HCT116 (cell line): Measurements from ENCODE around the gene OR11H6. TPM values are rescaled to one million over a fixed set of nuclear protein-coding genes. Genes with fewer than 3 reads are reported as not detected.

Experiments used
- ATAC-seq: fragments of 200-7000 bp; cut with Tn5 transposase; 2 replicates; pipeline ENCODE4 v1.9.1; 2020; ENCODE audit warnings: mild to moderate bottlenecking, moderate library complexity
- BruUV-seq: library from RNA; stranded (reverse); fragments of 400-500 nt; replicated peaks from 2 replicates; lab custom pipeline; 2021; lab: Mats Ljungman, UMichigan
- CTCF ChIA-PET: fragments of 300-600 bp; sonication (Branson Sonifier 250); formaldehyde crosslinking; loops from one replicate; lab custom pipeline; 2021; ENCODE audit warnings: antibody characterized with exemption; lab: Charles Lee
- POLR2A ChIA-PET: fragments of 300-600, 350-600 bp; sonication (Branson Sonifier 250); formaldehyde crosslinking; loops from one replicate; lab custom pipeline; 2021; ENCODE audit warnings: antibody characterized with exemption; lab: Charles Lee
- RAD21 ChIA-PET, 2 experiments: fragments of 300-600 bp; sonication (Branson Sonifier 250); formaldehyde crosslinking; loops; one replicate each; lab custom pipeline; 2023; ENCODE audit warnings: low total read pairs in 2 of 2; ENCODE audit not compliant: uncharacterized antibody in 2 of 2, unreplicated experiment in 2 of 2, low non-redundant PET in 1 of 2; lab: Charles Lee
- DNase-seq: peaks from one replicate; pipeline ENCODE4 v3.0.0-alpha.2; 2010; ENCODE audit warnings: low read depth, low spot score
- H2AFZ ChIP-seq: fragments of 200-600 bp; shearing (Covaris generic), sonication (generic); 2 replicates; pipeline ENCODE4 v1.6.1; 2017; ENCODE audit warnings: low read depth, mixed run types, mixed read lengths, antibody characterized with exemption, low read length; ENCODE audit not compliant: poor library complexity, severe bottlenecking
- H3K27ac ChIP-seq: 2 replicates; pipeline ENCODE4 v1.5.1; 2012; ENCODE audit warnings: low read depth, low read length
- H3K27me3 ChIP-seq: fragments of 200-600 bp; sonication (generic); 2 replicates; pipeline ENCODE4 v1.6.1; 2016; ENCODE audit warnings: mixed run types, low read length, mixed read lengths; ENCODE audit not compliant: insufficient read depth
- H3K36me3 ChIP-seq, 2 experiments: fragments of 200-500 bp in 1 of 2; fragments of 200-600 bp in 1 of 2; sonication (Bioruptor generic) in 1 of 2; sonication (generic) in 1 of 2; 2 replicates each; pipeline versions ENCODE4 v1.5.1 to v1.6.1; 2014 to 2016; ENCODE audit warnings: low read length in 2 of 2, inconsistent platforms in 1 of 2, mixed read lengths in 1 of 2, mixed run types in 1 of 2; ENCODE audit not compliant: insufficient read depth in 2 of 2, control insufficient read depth in 1 of 2
- H3K4me1 ChIP-seq, 2 experiments: fragments of 200-600 bp in 1 of 2; sonication (generic) in 1 of 2; 2 replicates each; pipeline versions ENCODE4 v1.5.1 to v1.6.1; 2012 to 2017; ENCODE audit warnings: low read length in 2 of 2, inconsistent platforms in 1 of 2, mild to moderate bottlenecking in 1 of 2, mixed read lengths in 1 of 2, mixed run types in 1 of 2, moderate library complexity in 1 of 2; ENCODE audit not compliant: insufficient read depth in 2 of 2, control insufficient read depth in 1 of 2
- H3K4me2 ChIP-seq: fragments of 200-600 bp; sonication (generic); 2 replicates; pipeline ENCODE4 v1.6.1; 2017; ENCODE audit warnings: mixed run types, low read length, mixed read lengths
- H3K4me3 ChIP-seq, 2 experiments: fragments of 200-600 bp in 1 of 2; sonication (generic) in 1 of 2; replicated peaks in 1 of 2; 2 replicates each; pipeline ENCODE4 v1.5.1; 2011 to 2016; ENCODE audit warnings: low read length in 2 of 2, control low read depth in 1 of 2, low read depth in 1 of 2, mild to moderate bottlenecking in 1 of 2, mixed read lengths in 1 of 2, mixed run types in 1 of 2
- H3K79me2 ChIP-seq: fragments of 200-600 bp; sonication (generic); 2 replicates; pipeline ENCODE4 v1.6.1; 2017; ENCODE audit warnings: mild to moderate bottlenecking, mixed run types, low read length, moderate library complexity, mixed read lengths; ENCODE audit not compliant: insufficient read depth
- H3K9ac ChIP-seq: fragments of 200-600 bp; sonication (generic); 2 replicates; pipeline ENCODE4 v1.6.1; 2016; ENCODE audit warnings: low read length, mixed read lengths
- H3K9me2 ChIP-seq: fragments of 200-600 bp; sonication (generic), shearing (Covaris generic); 2 replicates; pipeline ENCODE4 v1.6.1; 2017; ENCODE audit warnings: mixed run types, mild to moderate bottlenecking, moderate library complexity; ENCODE audit not compliant: insufficient read depth
- H3K9me3 ChIP-seq, 2 experiments: fragments of 200-500 bp in 1 of 2; fragments of 200-600 bp in 1 of 2; sonication (Bioruptor generic) in 1 of 2; sonication (generic) in 1 of 2; 2 replicates each; pipeline ENCODE4 v1.6.1; 2014 to 2017; ENCODE audit warnings: low read length in 2 of 2, mixed read lengths in 2 of 2, inconsistent platforms in 1 of 2, low read depth in 1 of 2, mild to moderate bottlenecking in 1 of 2, mixed run types in 1 of 2, moderate library complexity in 1 of 2; ENCODE audit not compliant: control insufficient read depth in 1 of 2, insufficient read depth in 1 of 2
- H4K20me1 ChIP-seq: fragments of 200-600 bp; sonication (generic), shearing (Covaris generic); 2 replicates; pipeline ENCODE4 v1.6.1; 2017; ENCODE audit warnings: mixed run types, mild to moderate bottlenecking, moderate library complexity; ENCODE audit not compliant: insufficient read depth
- CBX3 ChIP-seq: IDR thresholded peaks from 2 replicates; pipeline ENCODE4 v1.6.1; 2012; ENCODE audit warnings: low read depth
- CEBPB ChIP-seq: IDR thresholded peaks from 2 replicates; pipeline ENCODE4 v1.6.1; 2012; ENCODE audit warnings: low read depth
- EGR1 ChIP-seq: IDR thresholded peaks from 2 replicates; pipeline ENCODE4 v1.6.1; 2012; ENCODE audit warnings: low read depth
- EZH2 ChIP-seq: fragments of 200-600 bp; sonication (generic); IDR thresholded peaks from 2 replicates; pipeline ENCODE4 v1.6.1; 2017; ENCODE audit warnings: antibody characterized with exemption, mixed run types
- EZH2phosphoT487 ChIP-seq: fragments of 200-600 bp; IDR thresholded peaks from 2 replicates; pipeline ENCODE4 v1.6.1; 2018; ENCODE audit warnings: antibody characterized with exemption, borderline replicate concordance
- RAD21 ChIP-seq: IDR thresholded peaks from 2 replicates; pipeline ENCODE4 v1.6.1; 2012; ENCODE audit warnings: low read depth, mild to moderate bottlenecking
- SIN3A ChIP-seq: IDR thresholded peaks from 2 replicates; pipeline ENCODE4 v1.6.1; 2012; ENCODE audit warnings: low read depth
- TCF7L2 ChIP-seq: IDR thresholded peaks from 2 replicates; pipeline ENCODE4 v1.7.0; 2011; ENCODE audit warnings: borderline replicate concordance, inconsistent platforms; ENCODE audit not compliant: insufficient read depth, insufficient read length; ENCODE audit errors: extremely low read depth
- YY1 ChIP-seq: IDR thresholded peaks from 2 replicates; pipeline ENCODE4 v1.6.1; 2011; ENCODE audit warnings: low read length, low read depth, moderate library complexity, mild to moderate bottlenecking; ENCODE audit not compliant: insufficient replicate concordance; ENCODE audit errors: extremely low read depth
- ZFX ChIP-seq: fragments of 450-650 bp; IDR thresholded peaks from 2 replicates; pipeline ENCODE4 v1.6.1; 2017
- intact Hi-C: fragments of 100-400 bp; cut with micrococcal nuclease; formaldehyde crosslinking; loops from 2 replicates; pipeline ENCODE4 v1.10.0; 2022
- total RNA-seq: library from RNA; stranded (reverse); gene quantifications from one replicate; pipeline ENCODE4 v1.2.1, GENCODE V29; 2021; ENCODE audit not compliant: unreplicated experiment
- TF ChIP-seq, protein P1 (sequence below), 3 experiments: fragments of 200-600 bp in 1 of 3; sonication (generic) in 1 of 3; IDR thresholded peaks in 2 of 3; conservative IDR thresholded peaks in 1 of 3; 2 replicates each; pipeline ENCODE4 v1.5.1; 2012 to 2017; ENCODE audit warnings: low read depth in 2 of 3, low read length in 2 of 3, antibody characterized with exemption in 1 of 3, borderline replicate concordance in 1 of 3, control low read depth in 1 of 3, mild to moderate bottlenecking in 1 of 3, mixed read lengths in 1 of 3, mixed run types in 1 of 3, moderate library complexity in 1 of 3; ENCODE audit not compliant: insufficient read depth in 1 of 3
- TF ChIP-seq, protein P2 (sequence below): IDR thresholded peaks from 2 replicates; pipeline ENCODE4 v1.6.1; 2011; ENCODE audit warnings: mild to moderate bottlenecking, low read length, moderate library complexity; ENCODE audit not compliant: insufficient replicate concordance; ENCODE audit errors: extremely low read depth
- TF ChIP-seq, protein P3 (sequence below): IDR thresholded peaks from 2 replicates; pipeline ENCODE4 v1.6.1; 2012; ENCODE audit warnings: low read depth

OR11H6 gene
- total RNA-seq, 1 experiment from 2014 or later, result not detected

DNA sequence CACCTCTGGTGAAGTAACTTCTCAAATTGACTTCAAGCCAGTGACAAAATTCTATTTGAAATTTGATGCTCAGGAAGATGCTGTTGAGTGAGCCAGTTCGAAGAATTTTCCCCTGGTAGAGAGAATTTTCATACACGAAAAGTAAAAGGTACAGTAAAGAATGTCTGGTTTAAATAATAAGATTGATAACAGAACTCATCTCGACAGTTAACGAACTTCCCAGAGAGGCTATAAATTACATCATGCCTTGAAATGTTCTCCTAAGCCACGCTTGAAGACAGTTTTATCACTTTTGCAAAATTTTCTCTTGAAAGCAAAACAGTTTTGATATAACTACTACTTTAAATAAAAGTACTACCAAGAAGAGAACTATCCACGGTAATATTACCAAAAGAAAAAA lies 47.2 kb upstream of the OR11H6 start:
- TF ChIP-seq CEBPB (no peak), EZH2phosphoT487 (no peak), RAD21 (no peak)
- no peak overlapping the region for H2AFZ ChIP-seq
- no peaks in the 10 kb centered on the region for H3K9me2 ChIP-seq
- intact Hi-C loops, result no loop called here
- no TSS peak for BruUV-seq
- no peaks in the 10 kb centered on the region for H3K9me3 ChIP-seq
- no peak overlapping the region for H3K27ac ChIP-seq
- no peaks in the 10 kb centered on the region for H3K4me1 ChIP-seq
- H3K27me3 ChIP-seq, result no peaks in the 10 kb centered on the region
- ATAC-seq (no peak), DNase-seq (no peak)
- POLR2A ChIA-PET, result no interaction called here
- H3K4me3 ChIP-seq, result no peak overlapping the region
- CTCF ChIA-PET, result no interaction called here
- no peak overlapping the region for H3K9ac ChIP-seq
- no peaks in the 10 kb centered on the region for H3K36me3 ChIP-seq
- H4K20me1 ChIP-seq, result no peaks in the 10 kb centered on the region; the same call in 1 of the 2 replicates
- H3K4me2 ChIP-seq, result no peak overlapping the region
- RAD21 ChIA-PET, result no interaction called here
- H3K79me2 ChIP-seq, result no peaks in the 10 kb centered on the region

GRCh38 chr14:20177433-20177974 lies 46.0 kb upstream of the OR11H6 start:
- no TSS peak for BruUV-seq
- no peaks in the 10 kb centered on the region; the same call in 1 of the 2 replicates for H4K20me1 ChIP-seq
- no peaks in the 10 kb centered on the region for H3K36me3 ChIP-seq
- RAD21 ChIA-PET, result no interaction called here
- no peak overlapping the region for H3K27ac ChIP-seq
- no peaks in the 10 kb centered on the region for H3K79me2 ChIP-seq
- DNase-seq, result no peak
- ATAC-seq, result no peak
- H3K9me3 ChIP-seq, result no peaks in the 10 kb centered on the region
- POLR2A ChIA-PET, result no interaction called here
- no peak overlapping the region for H3K4me3 ChIP-seq
- no peaks in the 10 kb centered on the region for H3K4me1 ChIP-seq
- H3K27me3 ChIP-seq, result no peaks in the 10 kb centered on the region
- H3K4me2 ChIP-seq, result no peak overlapping the region
- H3K9ac ChIP-seq, result no peak overlapping the region
- no peaks in the 10 kb centered on the region for H3K9me2 ChIP-seq
- intact Hi-C loops, result no loop called here
- CTCF ChIA-PET, result no interaction called here
- no peak overlapping the region for H2AFZ ChIP-seq
- no peak for TF ChIP-seq SIN3A
- no peak for TF ChIP-seq EGR1
- no peak for TF ChIP-seq TCF7L2
- TF ChIP-seq, protein P1, sequence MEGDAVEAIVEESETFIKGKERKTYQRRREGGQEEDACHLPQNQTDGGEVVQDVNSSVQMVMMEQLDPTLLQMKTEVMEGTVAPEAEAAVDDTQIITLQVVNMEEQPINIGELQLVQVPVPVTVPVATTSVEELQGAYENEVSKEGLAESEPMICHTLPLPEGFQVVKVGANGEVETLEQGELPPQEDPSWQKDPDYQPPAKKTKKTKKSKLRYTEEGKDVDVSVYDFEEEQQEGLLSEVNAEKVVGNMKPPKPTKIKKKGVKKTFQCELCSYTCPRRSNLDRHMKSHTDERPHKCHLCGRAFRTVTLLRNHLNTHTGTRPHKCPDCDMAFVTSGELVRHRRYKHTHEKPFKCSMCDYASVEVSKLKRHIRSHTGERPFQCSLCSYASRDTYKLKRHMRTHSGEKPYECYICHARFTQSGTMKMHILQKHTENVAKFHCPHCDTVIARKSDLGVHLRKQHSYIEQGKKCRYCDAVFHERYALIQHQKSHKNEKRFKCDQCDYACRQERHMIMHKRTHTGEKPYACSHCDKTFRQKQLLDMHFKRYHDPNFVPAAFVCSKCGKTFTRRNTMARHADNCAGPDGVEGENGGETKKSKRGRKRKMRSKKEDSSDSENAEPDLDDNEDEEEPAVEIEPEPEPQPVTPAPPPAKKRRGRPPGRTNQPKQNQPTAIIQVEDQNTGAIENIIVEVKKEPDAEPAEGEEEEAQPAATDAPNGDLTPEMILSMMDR (IDR thresholded peaks at IDR 0.05 in 2 of 3, conservative IDR thresholded peaks at IDR 0.05 in 1 of 3; ENCODE audit: borderline replicate concordance in 1 of 3, insufficient read depth in 1 of 3, low read depth in 2 of 3, low read length in 2 of 3), result no peak
- no peak for TF ChIP-seq YY1
- no peak for TF ChIP-seq ZFX
- no peak for TF ChIP-seq EZH2
- TF ChIP-seq, protein P2, sequence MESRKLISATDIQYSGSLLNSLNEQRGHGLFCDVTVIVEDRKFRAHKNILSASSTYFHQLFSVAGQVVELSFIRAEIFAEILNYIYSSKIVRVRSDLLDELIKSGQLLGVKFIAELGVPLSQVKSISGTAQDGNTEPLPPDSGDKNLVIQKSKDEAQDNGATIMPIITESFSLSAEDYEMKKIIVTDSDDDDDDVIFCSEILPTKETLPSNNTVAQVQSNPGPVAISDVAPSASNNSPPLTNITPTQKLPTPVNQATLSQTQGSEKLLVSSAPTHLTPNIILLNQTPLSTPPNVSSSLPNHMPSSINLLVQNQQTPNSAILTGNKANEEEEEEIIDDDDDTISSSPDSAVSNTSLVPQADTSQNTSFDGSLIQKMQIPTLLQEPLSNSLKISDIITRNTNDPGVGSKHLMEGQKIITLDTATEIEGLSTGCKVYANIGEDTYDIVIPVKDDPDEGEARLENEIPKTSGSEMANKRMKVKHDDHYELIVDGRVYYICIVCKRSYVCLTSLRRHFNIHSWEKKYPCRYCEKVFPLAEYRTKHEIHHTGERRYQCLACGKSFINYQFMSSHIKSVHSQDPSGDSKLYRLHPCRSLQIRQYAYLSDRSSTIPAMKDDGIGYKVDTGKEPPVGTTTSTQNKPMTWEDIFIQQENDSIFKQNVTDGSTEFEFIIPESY, result no peak
- TF ChIP-seq, protein P3, sequence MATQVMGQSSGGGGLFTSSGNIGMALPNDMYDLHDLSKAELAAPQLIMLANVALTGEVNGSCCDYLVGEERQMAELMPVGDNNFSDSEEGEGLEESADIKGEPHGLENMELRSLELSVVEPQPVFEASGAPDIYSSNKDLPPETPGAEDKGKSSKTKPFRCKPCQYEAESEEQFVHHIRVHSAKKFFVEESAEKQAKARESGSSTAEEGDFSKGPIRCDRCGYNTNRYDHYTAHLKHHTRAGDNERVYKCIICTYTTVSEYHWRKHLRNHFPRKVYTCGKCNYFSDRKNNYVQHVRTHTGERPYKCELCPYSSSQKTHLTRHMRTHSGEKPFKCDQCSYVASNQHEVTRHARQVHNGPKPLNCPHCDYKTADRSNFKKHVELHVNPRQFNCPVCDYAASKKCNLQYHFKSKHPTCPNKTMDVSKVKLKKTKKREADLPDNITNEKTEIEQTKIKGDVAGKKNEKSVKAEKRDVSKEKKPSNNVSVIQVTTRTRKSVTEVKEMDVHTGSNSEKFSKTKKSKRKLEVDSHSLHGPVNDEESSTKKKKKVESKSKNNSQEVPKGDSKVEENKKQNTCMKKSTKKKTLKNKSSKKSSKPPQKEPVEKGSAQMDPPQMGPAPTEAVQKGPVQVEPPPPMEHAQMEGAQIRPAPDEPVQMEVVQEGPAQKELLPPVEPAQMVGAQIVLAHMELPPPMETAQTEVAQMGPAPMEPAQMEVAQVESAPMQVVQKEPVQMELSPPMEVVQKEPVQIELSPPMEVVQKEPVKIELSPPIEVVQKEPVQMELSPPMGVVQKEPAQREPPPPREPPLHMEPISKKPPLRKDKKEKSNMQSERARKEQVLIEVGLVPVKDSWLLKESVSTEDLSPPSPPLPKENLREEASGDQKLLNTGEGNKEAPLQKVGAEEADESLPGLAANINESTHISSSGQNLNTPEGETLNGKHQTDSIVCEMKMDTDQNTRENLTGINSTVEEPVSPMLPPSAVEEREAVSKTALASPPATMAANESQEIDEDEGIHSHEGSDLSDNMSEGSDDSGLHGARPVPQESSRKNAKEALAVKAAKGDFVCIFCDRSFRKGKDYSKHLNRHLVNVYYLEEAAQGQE, result no peak
- no peak for TF ChIP-seq CBX3
